AG04450 (cell line): ENCODE results near the gene AEBP2. TPM values are rescaled to one million over a fixed set of nuclear protein-coding genes. Genes with fewer than 3 reads are reported as not detected.
"Not testable (repeated sequence)": the region's sequence is repeated elsewhere in the genome, so short reads cannot be mapped to it uniquely, and the experiment has no call there.

Source experiments
- CTCF ChIA-PET: fragments of 300-600, 350-600 bp; formaldehyde crosslinking; extraction: SDS; loops from one replicate; lab custom pipeline; 2022; ENCODE audit warnings: antibody characterized with exemption, inconsistent platforms; lab: Charles Lee
- POLR2A ChIA-PET: fragments of 350-600 bp; formaldehyde crosslinking; extraction: SDS; loops from one replicate; lab custom pipeline; 2021; ENCODE audit warnings: antibody characterized with exemption, inconsistent platforms; lab: Yijun Ruan, JAX
- DNase-seq: peaks from one replicate; pipeline ENCODE4 v3.0.0-alpha.2; 2011; ENCODE audit warnings: low read depth, low spot score
- H3K27ac ChIP-seq: one replicate; pipeline ENCODE4 v1.5.1; 2012; ENCODE audit warnings: low read depth, low read length, control low read depth
- H3K27me3 ChIP-seq: one replicate; pipeline ENCODE4 v1.6.0; 2012; ENCODE audit warnings: low read length; ENCODE audit not compliant: control insufficient read depth, insufficient read depth
- H3K4me3 ChIP-seq: 2 replicates; pipeline ENCODE4 v1.5.1; 2011; ENCODE audit warnings: mild to moderate bottlenecking, low read depth, low read length, control low read depth
- H3K9me3 ChIP-seq: 2 replicates; pipeline ENCODE4 v1.5.1; 2012; ENCODE audit warnings: low read length; ENCODE audit not compliant: control insufficient read depth, insufficient read depth
- CTCF ChIP-seq: IDR thresholded peaks from 2 replicates; pipeline ENCODE4 v1.5.1; 2011; ENCODE audit warnings: low read depth, low read length, control low read depth, inconsistent platforms
- polyA minus RNA-seq: library from RNA; depleted of rRNA, polyadenylated mRNA; stranded (reverse); fragments of >200 nt; gene quantifications from 2 replicates; pipeline ENCODE4 v1.2.3, GENCODE V29; 2011; rRNA and poly(A)+ RNA removed
- polyA plus RNA-seq: library from polyadenylated mRNA; depleted of rRNA; stranded (reverse); fragments of >200 nt; gene quantifications from 2 replicates; pipeline ENCODE4 v1.2.3, GENCODE V29; 2011; rRNA removed

AEBP2 gene
- polyA plus RNA-seq (18.8 and 19.1 TPM in 2 replicates), polyA minus RNA-seq (14.2 and 20.0 TPM in 2 replicates)

GRCh38 chr12:19439059-19440018 is at the start of gene AEBP2:
AEBP2 (plus strand) TSS chr12:19439492; CDS start chr12:19439700, 208 bp downstream.
- peaks cover 3% of the 10 kb centered on the region; the same call in 1 of the 2 replicates for H3K9me3 ChIP-seq
- ChIA-PET POLR2A (interaction anchor here (0.5 to 1.3 kb wide), 7 partner anchors 49 to 195 kb away, joined by 3 to 6 read pairs (median 3); no protein-coding TSS in a partner anchor), CTCF (interaction anchor here (0.6 to 0.9 kb wide), 4 partner anchors 13 to 1050 kb away, joined by 3 read pairs; no protein-coding TSS in a partner anchor)
- peak within 1 kb of the TSS; percentile 55 for H3K27ac ChIP-seq
- H3K27me3 ChIP-seq: no peaks in the 10 kb centered on the region
- peak; percentile 91 for DNase-seq
- no peak for TF ChIP-seq CTCF
- peak within 1 kb of the TSS; percentile 91 for H3K4me3 ChIP-seq

- no peak for TF ChIP-seq CTCF
These were observed 49.2 kb upstream of the AEBP2 start for GRCh38 chr12:19390051-19390598.

GRCh38 chr12:19392644-19393043 is 46.6 kb upstream of the AEBP2 start:
- H3K4me3 ChIP-seq, H3K27ac ChIP-seq, DNase-seq, H3K27me3 ChIP-seq, CTCF ChIA-PET, H3K9me3 ChIP-seq, POLR2A ChIA-PET: not testable (repeated sequence)

More at GRCh38 chr12:19390051-19390598, 49.2 kb upstream of the AEBP2 start:
- no peak for DNase-seq
- ChIA-PET POLR2A (interaction anchor here (0.5 to 0.7 kb wide), 5 partner anchors 8 to 524 kb away, joined by 3 to 11 read pairs (median 4); partner anchors contain the start of gene AEBP2), CTCF (interaction anchor here (0.6 to 0.9 kb wide), 2 partner anchors 20 to 1101 kb away, joined by 3 to 4 read pairs; no protein-coding TSS in a partner anchor)
- Histone ChIP-seq H3K27ac (no peak overlapping the region), H3K27me3 (no peaks in the 10 kb centered on the region), H3K4me3 (no peak overlapping the region), H3K9me3 (no peaks in the 10 kb centered on the region; the same call in 1 of the 2 replicates)

- TF ChIP-seq CTCF: no peak
- Histone ChIP-seq H3K4me3 (no peak overlapping the region), H3K27me3 (no peaks in the 10 kb centered on the region), H3K27ac (no peak overlapping the region), H3K9me3 (no peaks in the 10 kb centered on the region)
- CTCF ChIA-PET: no interaction called here
- DNase-seq: no peak
- POLR2A ChIA-PET: no interaction called here
These were observed 44.9 kb upstream of the AEBP2 start for GRCh38 chr12:19394385-19394784.

- no peak for TF ChIP-seq CTCF
- ChIA-PET CTCF (no interaction called here), POLR2A (interaction anchor here (0.7 to 1.0 kb wide), 2 partner anchors 12 to 15 kb away, joined by 3 to 4 read pairs; no protein-coding TSS in a partner anchor)
- no peak for DNase-seq
- no peak overlapping the region for H3K4me3 ChIP-seq
- no peaks in the 10 kb centered on the region for H3K27me3 ChIP-seq
- H3K27ac ChIP-seq: no peak overlapping the region
- H3K9me3 ChIP-seq: no peaks in the 10 kb centered on the region
These were observed 41.8 kb upstream of the AEBP2 start for GRCh38 chr12:19397534-19397933.
